ENCODE results near the gene TMEM163. TPM values are rescaled to one million over a fixed set of nuclear protein-coding genes. Genes with fewer than 3 reads are reported as not detected.

The TMEM163 gene
- total RNA-seq, 1 donor = not detected

- TF ChIP-seq, protein P1, sequence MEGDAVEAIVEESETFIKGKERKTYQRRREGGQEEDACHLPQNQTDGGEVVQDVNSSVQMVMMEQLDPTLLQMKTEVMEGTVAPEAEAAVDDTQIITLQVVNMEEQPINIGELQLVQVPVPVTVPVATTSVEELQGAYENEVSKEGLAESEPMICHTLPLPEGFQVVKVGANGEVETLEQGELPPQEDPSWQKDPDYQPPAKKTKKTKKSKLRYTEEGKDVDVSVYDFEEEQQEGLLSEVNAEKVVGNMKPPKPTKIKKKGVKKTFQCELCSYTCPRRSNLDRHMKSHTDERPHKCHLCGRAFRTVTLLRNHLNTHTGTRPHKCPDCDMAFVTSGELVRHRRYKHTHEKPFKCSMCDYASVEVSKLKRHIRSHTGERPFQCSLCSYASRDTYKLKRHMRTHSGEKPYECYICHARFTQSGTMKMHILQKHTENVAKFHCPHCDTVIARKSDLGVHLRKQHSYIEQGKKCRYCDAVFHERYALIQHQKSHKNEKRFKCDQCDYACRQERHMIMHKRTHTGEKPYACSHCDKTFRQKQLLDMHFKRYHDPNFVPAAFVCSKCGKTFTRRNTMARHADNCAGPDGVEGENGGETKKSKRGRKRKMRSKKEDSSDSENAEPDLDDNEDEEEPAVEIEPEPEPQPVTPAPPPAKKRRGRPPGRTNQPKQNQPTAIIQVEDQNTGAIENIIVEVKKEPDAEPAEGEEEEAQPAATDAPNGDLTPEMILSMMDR (IDR thresholded peaks at IDR 0.05; ENCODE audit: extremely low read depth, low read depth, low read length) = no peak
- Histone ChIP-seq H3K4me2 (ENCODE audit: insufficient read depth, low read length) (no peak overlapping the region), H4K20me1 (ENCODE audit: insufficient read depth, low read length) (no peaks in the 10 kb centered on the region), H3K4me1 (ENCODE audit: insufficient read depth, low read length) (no peaks in the 10 kb centered on the region), H3K9me3 (ENCODE audit: low read depth, low read length) (no peaks in the 10 kb centered on the region), H3K27ac (ENCODE audit: low read depth, low read length) (no peak overlapping the region), H3K27me3 (ENCODE audit: insufficient read depth, low read length) (peaks cover 4% of the 10 kb centered on the region), H3K4me3 (ENCODE audit: insufficient read depth, low read length) (no peak overlapping the region), H3K36me3 (ENCODE audit: insufficient read depth, low read length) (no peaks in the 10 kb centered on the region), H3K79me2 (ENCODE audit: insufficient read depth, low read length) (no peaks in the 10 kb centered on the region), H2AFZ (ENCODE audit: low read length) (no peak overlapping the region)
- DNase-seq (ENCODE audit: insufficient read length, low spot score, missing footprints) = no peak
These were observed 142.9 kb downstream of the TMEM163 start for GRCh38 chr2:134575888-134576287.

DNA sequence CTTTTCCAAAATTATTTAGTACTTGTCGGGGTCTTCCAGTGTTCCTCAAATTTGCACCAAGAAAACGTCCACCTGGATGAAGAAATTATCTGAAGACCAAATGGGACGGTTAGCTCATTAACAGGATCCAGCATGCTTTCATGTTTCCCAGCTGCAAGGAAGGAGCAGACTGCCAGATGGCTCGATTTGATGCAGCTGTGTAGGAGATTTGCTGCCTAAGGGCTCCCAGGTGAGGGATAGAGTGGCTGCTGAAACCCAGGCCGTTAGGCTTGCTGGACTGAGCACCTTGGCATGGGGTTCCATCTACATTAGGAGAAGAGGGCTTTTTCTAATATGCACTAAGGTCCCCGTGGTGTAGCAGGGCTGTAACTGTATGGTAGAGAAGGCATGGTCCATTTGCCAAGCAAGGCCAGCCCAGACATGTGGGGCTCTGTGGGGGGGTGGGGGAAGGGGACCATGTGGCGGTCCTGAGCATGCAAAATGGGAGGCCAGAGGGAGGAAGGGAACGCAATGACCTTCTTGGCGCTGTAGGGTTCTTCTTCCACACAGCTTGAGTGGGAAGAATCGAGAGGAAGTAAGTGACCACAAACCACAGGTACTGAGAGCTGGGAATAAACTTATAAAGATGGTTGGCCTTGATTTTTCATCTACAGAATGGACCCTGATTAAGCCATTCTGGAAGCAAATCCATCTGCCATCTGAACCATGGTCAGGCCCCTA, 144.0 kb downstream of the TMEM163 start:
- TF ChIP-seq, protein P1 (IDR thresholded peaks at IDR 0.05; ENCODE audit: extremely low read depth, low read depth, low read length) = no peak

DNA sequence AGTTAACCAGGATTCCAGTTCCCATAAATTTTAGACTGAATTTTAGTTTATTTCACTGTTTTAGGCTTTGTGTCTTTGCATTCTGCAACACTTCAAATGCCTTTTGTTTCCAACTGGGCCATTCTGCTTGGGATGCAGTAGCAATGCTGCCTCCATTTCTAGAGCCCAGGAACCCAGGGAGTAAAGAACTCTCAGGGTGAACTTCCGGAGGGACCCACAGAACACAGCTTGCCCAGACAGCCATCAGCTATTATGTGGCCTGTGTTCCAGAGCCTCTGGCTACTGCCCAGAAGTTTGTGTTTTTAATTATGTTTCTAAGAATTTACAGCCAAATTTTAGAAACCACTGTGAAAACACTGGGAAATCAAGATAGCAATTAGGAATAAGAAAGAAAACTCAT, 145.1 kb downstream of the TMEM163 start:
- Histone ChIP-seq H3K79me2 (ENCODE audit: insufficient read depth, low read length) (no peaks in the 10 kb centered on the region), H3K27ac (ENCODE audit: low read depth, low read length) (no peak overlapping the region), H4K20me1 (ENCODE audit: insufficient read depth, low read length) (no peaks in the 10 kb centered on the region), H3K4me3 (ENCODE audit: insufficient read depth, low read length) (no peak overlapping the region), H3K4me2 (ENCODE audit: insufficient read depth, low read length) (no peak overlapping the region), H3K9me3 (ENCODE audit: low read depth, low read length) (no peaks in the 10 kb centered on the region), H3K36me3 (ENCODE audit: insufficient read depth, low read length) (no peaks in the 10 kb centered on the region), H3K27me3 (ENCODE audit: insufficient read depth, low read length) (peaks cover 4% of the 10 kb centered on the region), H2AFZ (ENCODE audit: low read length) (no peak overlapping the region), H3K4me1 (ENCODE audit: insufficient read depth, low read length) (no peaks in the 10 kb centered on the region)
- TF ChIP-seq, protein P1 (IDR thresholded peaks at IDR 0.05; ENCODE audit: extremely low read depth, low read depth, low read length) = no peak
- DNase-seq (ENCODE audit: insufficient read length, low spot score, missing footprints) = no peak

More for the DNA sequence above, 144.0 kb downstream of the TMEM163 start:
- Histone ChIP-seq H3K36me3 (ENCODE audit: insufficient read depth, low read length) (no peaks in the 10 kb centered on the region), H2AFZ (ENCODE audit: low read length) (no peak overlapping the region), H3K4me1 (ENCODE audit: insufficient read depth, low read length) (no peaks in the 10 kb centered on the region), H3K4me2 (ENCODE audit: insufficient read depth, low read length) (no peak overlapping the region), H3K4me3 (ENCODE audit: insufficient read depth, low read length) (no peak overlapping the region), H3K79me2 (ENCODE audit: insufficient read depth, low read length) (no peaks in the 10 kb centered on the region), H3K9me3 (ENCODE audit: low read depth, low read length) (no peaks in the 10 kb centered on the region), H3K27ac (ENCODE audit: low read depth, low read length) (no peak overlapping the region), H3K27me3 (ENCODE audit: insufficient read depth, low read length) (peaks cover 4% of the 10 kb centered on the region), H4K20me1 (ENCODE audit: insufficient read depth, low read length) (no peaks in the 10 kb centered on the region)
- no peak for DNase-seq (ENCODE audit: insufficient read length, low spot score, missing footprints)

GRCh38 chr2:134573085-134573370, 145.8 kb downstream of the TMEM163 start:
- H3K4me3 ChIP-seq (ENCODE audit: insufficient read depth, low read length) = no peak overlapping the region
- no peaks in the 10 kb centered on the region for H3K79me2 ChIP-seq (ENCODE audit: insufficient read depth, low read length)
- H3K27ac ChIP-seq (ENCODE audit: low read depth, low read length) = no peak overlapping the region
- H3K27me3 ChIP-seq (ENCODE audit: insufficient read depth, low read length) = peaks cover 4% of the 10 kb centered on the region
- no peaks in the 10 kb centered on the region for H3K9me3 ChIP-seq (ENCODE audit: low read depth, low read length)
- H2AFZ ChIP-seq (ENCODE audit: low read length) = no peak overlapping the region
- TF ChIP-seq, protein P1 (IDR thresholded peaks at IDR 0.05; ENCODE audit: extremely low read depth, low read depth, low read length) = no peak
- H3K4me2 ChIP-seq (ENCODE audit: insufficient read depth, low read length) = no peak overlapping the region
- no peak for DNase-seq (ENCODE audit: insufficient read length, low spot score, missing footprints)
- H3K36me3 ChIP-seq (ENCODE audit: insufficient read depth, low read length) = no peaks in the 10 kb centered on the region
- H3K4me1 ChIP-seq (ENCODE audit: insufficient read depth, low read length) = no peaks in the 10 kb centered on the region
- H4K20me1 ChIP-seq (ENCODE audit: insufficient read depth, low read length) = no peaks in the 10 kb centered on the region

All from osteoblast (primary cell).